ENCODE data around the gene GRM5.
"Not testable (repeated sequence)": the region's sequence is repeated elsewhere in the genome, so short reads cannot be mapped to it uniquely, and the experiment has no call there.

DNA sequence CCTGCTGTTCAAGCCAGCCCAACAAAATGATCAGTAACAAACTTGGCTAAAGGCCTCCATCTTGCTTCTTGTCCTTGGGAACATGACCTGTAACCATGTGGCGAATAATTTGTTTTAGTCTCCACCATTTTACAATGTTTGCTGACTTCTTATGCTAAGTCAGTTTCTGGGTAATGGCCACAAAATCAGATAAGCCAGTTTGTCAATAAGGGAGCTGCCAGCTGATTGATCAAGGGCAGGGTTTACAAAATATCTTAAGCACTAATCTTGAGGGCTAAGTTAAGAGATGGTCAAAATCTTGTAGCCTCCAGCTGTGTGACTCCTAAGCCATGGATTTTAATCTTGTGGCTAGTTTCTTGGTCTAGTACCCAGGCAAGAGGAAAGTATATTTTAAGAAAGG is 176.9 kb downstream of the GRM5 start:
- TF ChIP-seq, protein P1, sequence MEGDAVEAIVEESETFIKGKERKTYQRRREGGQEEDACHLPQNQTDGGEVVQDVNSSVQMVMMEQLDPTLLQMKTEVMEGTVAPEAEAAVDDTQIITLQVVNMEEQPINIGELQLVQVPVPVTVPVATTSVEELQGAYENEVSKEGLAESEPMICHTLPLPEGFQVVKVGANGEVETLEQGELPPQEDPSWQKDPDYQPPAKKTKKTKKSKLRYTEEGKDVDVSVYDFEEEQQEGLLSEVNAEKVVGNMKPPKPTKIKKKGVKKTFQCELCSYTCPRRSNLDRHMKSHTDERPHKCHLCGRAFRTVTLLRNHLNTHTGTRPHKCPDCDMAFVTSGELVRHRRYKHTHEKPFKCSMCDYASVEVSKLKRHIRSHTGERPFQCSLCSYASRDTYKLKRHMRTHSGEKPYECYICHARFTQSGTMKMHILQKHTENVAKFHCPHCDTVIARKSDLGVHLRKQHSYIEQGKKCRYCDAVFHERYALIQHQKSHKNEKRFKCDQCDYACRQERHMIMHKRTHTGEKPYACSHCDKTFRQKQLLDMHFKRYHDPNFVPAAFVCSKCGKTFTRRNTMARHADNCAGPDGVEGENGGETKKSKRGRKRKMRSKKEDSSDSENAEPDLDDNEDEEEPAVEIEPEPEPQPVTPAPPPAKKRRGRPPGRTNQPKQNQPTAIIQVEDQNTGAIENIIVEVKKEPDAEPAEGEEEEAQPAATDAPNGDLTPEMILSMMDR (IDR thresholded peaks at IDR 0.05), result not testable (repeated sequence)
- not testable (repeated sequence) for TF ChIP-seq POLR2A (IDR thresholded peaks at IDR 0.05)
